SU-DHL-6 (cell line): ENCODE measurements around the gene GGA1.

Experiments
- EZH2phosphoT487 ChIP-seq: fragments of 200-600 bp; sonication (generic), shearing (Covaris generic); conservative IDR thresholded peaks from 2 replicates; pipeline ENCODE4 v1.6.1; 2018; ENCODE audit warnings: mild to moderate bottlenecking, antibody characterized with exemption, low read length, moderate library complexity, mixed read lengths
- TF ChIP-seq, protein P1 (sequence below): fragments of 200-600 bp; sonication (generic); IDR thresholded peaks from one replicate; pipeline ENCODE4 v1.5.1; 2017; ENCODE audit warnings: antibody characterized with exemption, mild to moderate bottlenecking, low read length, moderate library complexity; ENCODE audit not compliant: insufficient read depth, poor library complexity, severe bottlenecking

DNA sequence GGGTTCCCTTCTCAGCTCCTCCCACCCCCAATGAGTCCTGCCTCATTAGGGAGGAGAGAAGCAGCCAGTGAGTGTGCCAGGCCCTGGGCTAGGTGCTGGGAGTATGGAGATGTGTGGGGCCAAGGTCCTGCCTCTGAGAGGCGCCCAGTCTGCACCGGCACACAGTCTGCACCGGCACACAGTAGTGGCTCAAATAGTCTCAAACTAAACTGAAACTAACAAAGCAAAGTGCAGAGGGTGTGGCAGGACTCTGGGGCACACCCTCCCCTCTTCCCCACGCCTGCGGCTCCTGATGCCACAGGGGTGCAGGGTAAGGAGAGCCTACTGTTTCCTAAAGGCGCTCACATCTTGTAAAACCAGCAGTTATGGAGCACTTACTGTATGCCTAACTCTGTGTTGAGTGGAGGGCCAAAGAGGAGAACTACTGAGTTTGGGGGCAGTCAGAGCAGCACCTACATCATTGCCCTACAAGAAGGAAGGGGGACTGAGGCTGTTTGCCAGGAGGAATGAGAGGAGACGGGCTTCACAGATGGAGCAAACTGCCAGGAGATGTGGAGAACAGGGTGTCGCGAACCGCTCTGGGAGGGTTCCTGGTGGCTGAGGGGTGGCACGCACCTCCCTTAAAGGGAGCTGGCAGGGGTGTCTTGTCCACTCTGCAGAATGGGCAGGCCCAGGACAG lies 29.9 kb downstream of the GGA1 start:
- TF ChIP-seq, protein P1, sequence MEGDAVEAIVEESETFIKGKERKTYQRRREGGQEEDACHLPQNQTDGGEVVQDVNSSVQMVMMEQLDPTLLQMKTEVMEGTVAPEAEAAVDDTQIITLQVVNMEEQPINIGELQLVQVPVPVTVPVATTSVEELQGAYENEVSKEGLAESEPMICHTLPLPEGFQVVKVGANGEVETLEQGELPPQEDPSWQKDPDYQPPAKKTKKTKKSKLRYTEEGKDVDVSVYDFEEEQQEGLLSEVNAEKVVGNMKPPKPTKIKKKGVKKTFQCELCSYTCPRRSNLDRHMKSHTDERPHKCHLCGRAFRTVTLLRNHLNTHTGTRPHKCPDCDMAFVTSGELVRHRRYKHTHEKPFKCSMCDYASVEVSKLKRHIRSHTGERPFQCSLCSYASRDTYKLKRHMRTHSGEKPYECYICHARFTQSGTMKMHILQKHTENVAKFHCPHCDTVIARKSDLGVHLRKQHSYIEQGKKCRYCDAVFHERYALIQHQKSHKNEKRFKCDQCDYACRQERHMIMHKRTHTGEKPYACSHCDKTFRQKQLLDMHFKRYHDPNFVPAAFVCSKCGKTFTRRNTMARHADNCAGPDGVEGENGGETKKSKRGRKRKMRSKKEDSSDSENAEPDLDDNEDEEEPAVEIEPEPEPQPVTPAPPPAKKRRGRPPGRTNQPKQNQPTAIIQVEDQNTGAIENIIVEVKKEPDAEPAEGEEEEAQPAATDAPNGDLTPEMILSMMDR = no peak
- TF ChIP-seq EZH2phosphoT487 = no peak
